CD8-positive, alpha-beta memory T cell (primary cell): ENCODE data around the gene ERBIN. TPM values are rescaled to one million over a fixed set of nuclear protein-coding genes. Genes with fewer than 3 reads are reported as not detected.

ENCODE experiments used
- CTCF ChIA-PET: fragments of 350-600 bp; sonication (Branson Sonifier 250); formaldehyde crosslinking; loops from one replicate; lab custom pipeline; 2021; ENCODE audit warnings: antibody characterized with exemption; lab: Charles Lee
- POLR2A ChIA-PET: fragments of 350-600 bp; sonication (Branson Sonifier 250); formaldehyde crosslinking; loops from one replicate; lab custom pipeline; 2021; ENCODE audit warnings: antibody characterized with exemption; lab: Charles Lee
- DNase-seq, 5 donors: peaks; one replicate each; pipeline versions ENCODE4 v3.0.0 to v3.0.0-alpha.2; 2020 to 2022; ENCODE audit warnings: mixed read lengths in 1 of 5
- H3K27ac ChIP-seq: one replicate; pipeline ENCODE4 v1.7.0; 2013; ENCODE audit warnings: low read depth, mild to moderate bottlenecking, low read length, moderate library complexity
- H3K27me3 ChIP-seq: 2 replicates; pipeline ENCODE4 v1.7.0; 2013; ENCODE audit warnings: low read length, mild to moderate bottlenecking; ENCODE audit not compliant: insufficient read depth, poor library complexity, severe bottlenecking
- H3K36me3 ChIP-seq: 2 replicates; pipeline ENCODE4 v1.7.0; 2013; ENCODE audit warnings: mild to moderate bottlenecking, low read length, moderate library complexity; ENCODE audit not compliant: insufficient read depth
- H3K4me1 ChIP-seq: 2 replicates; pipeline ENCODE4 v1.7.0; 2013; ENCODE audit warnings: mild to moderate bottlenecking, low read length, moderate library complexity; ENCODE audit not compliant: insufficient read depth
- H3K4me3 ChIP-seq: 2 replicates; pipeline ENCODE4 v1.7.0; 2013; ENCODE audit warnings: mild to moderate bottlenecking, low read length
- H3K9me3 ChIP-seq: 2 replicates; pipeline ENCODE4 v1.7.0; 2013; ENCODE audit warnings: mild to moderate bottlenecking, low read length
- H3K27ac Mint-ChIP-seq, 8 donors: one replicate each; pipeline ENCODE4 v1.8.0; 2020 to 2021; ENCODE audit warnings: mixed read lengths in 8 of 8, mild to moderate bottlenecking in 6 of 8, inconsistent platforms in 3 of 8, moderate library complexity in 3 of 8
- H3K27me3 Mint-ChIP-seq, 2 donors: one replicate each; pipeline ENCODE4 v1.8.0; 2020 to 2021; ENCODE audit warnings: mixed read lengths in 2 of 2, mild to moderate bottlenecking in 1 of 2, moderate library complexity in 1 of 2
- H3K36me3 Mint-ChIP-seq, 3 donors: one replicate each; pipeline ENCODE4 v1.8.0; 2020 to 2021; ENCODE audit warnings: mixed read lengths in 3 of 3, inconsistent platforms in 1 of 3, mild to moderate bottlenecking in 1 of 3
- H3K4me1 Mint-ChIP-seq, 3 donors: one replicate each; pipeline ENCODE4 v1.8.0; 2020 to 2021; ENCODE audit warnings: mixed read lengths in 3 of 3, inconsistent platforms in 1 of 3, mild to moderate bottlenecking in 1 of 3
- H3K4me3 Mint-ChIP-seq, 7 donors: one replicate each; pipeline ENCODE4 v1.8.0; 2020 to 2021; ENCODE audit warnings: mixed read lengths in 7 of 7, mild to moderate bottlenecking in 6 of 7, moderate library complexity in 4 of 7, inconsistent platforms in 2 of 7
- H3K9me3 Mint-ChIP-seq, 5 donors: one replicate each; pipeline ENCODE4 v1.8.0; 2020 to 2022; ENCODE audit warnings: mixed read lengths in 5 of 5, mild to moderate bottlenecking in 3 of 5, moderate library complexity in 2 of 5, inconsistent platforms in 1 of 5
- polyA plus RNA-seq: library from polyadenylated mRNA; unstranded; fragments of 300-500 nt; fragmentation: Illumina TruSeq; gene quantifications from one replicate; pipeline ENCODE4 v1.2.3, GENCODE V29; 2021
- total RNA-seq, 2 experiments: library from RNA; stranded (reverse); gene quantifications; one replicate each; pipeline ENCODE4 v1.2.3, GENCODE V29; 2021

The ERBIN gene
- total and polyA plus RNA-seq, 3 experiments from 2014 or later = 40.9 to 49.0 (median 43.1) TPM

GRCh38 chr5:66118304-66118703 lies 191.9 kb downstream of the ERBIN start:
- Histone ChIP-seq H3K9me3 (no peaks in the 10 kb centered on the region), H3K27me3 (no peaks in the 10 kb centered on the region), H3K4me3 (no peak overlapping the region), H3K36me3 (no peaks in the 10 kb centered on the region), H3K27ac (no peak overlapping the region), H3K4me1 (no peaks in the 10 kb centered on the region)
- POLR2A ChIA-PET = no interaction called here
- Mint-ChIP-seq H3K27ac (no peak overlapping the region), H3K36me3 (peaks cover 0 to 14% (median 4%) of the 10 kb centered on the region in 3 donors), H3K4me3 (no peak overlapping the region), H3K4me1 (no peaks in the 10 kb centered on the region), H3K9me3 (peaks cover 0 to 12% (median 7%) of the 10 kb centered on the region in 5 donors), H3K27me3 (peaks cover 8 to 10% of the 10 kb centered on the region in 2 donors)
- CTCF ChIA-PET = no interaction called here
- DNase-seq = no peak

DNA sequence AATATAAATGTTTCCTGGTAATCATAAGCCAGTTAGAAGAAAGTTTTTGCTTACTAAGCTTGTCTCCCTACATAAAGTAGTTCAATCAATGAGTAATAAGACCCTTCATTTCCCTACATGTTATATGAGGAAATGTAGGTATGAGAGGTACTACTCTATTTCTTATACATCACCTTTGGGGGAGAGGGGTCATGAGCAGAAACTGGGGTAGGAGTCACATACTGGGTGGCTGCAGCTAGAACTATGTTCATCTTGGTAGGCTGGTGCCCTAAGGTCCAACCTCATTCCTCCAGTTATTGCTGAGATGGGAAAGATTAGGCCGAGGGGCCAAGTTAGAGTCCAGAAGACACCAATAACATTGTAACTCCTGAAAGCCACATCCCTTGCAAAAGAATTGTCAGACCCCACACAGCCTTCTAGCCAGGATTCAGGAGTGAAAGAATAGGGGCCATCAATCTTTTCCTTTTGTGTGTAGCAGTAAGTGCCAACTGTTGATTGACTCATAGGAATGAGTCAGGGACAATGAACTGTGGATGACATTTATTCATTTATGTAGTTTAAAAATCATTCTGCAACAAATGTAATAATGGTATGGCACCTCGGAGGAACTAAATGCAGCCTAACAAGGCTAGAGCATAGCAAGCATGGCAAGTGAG lies 196.1 kb downstream of the ERBIN start:
- Histone ChIP-seq H3K36me3 (no peaks in the 10 kb centered on the region), H3K27me3 (no peaks in the 10 kb centered on the region), H3K27ac (no peak overlapping the region), H3K4me1 (no peaks in the 10 kb centered on the region), H3K4me3 (no peak overlapping the region), H3K9me3 (no peaks in the 10 kb centered on the region)
- H3K4me1 Mint-ChIP-seq = no peaks in the 10 kb centered on the region
- H3K27me3 Mint-ChIP-seq = peaks cover 4 to 11% of the 10 kb centered on the region in 2 donors
- no peak for DNase-seq
- ChIA-PET POLR2A (no interaction called here), CTCF (no interaction called here)
- H3K4me3 Mint-ChIP-seq = no peak overlapping the region
- peak overlapping the region in 1 of 8 donors; percentile 24 for H3K27ac Mint-ChIP-seq
- no peaks in the 10 kb centered on the region for H3K9me3 Mint-ChIP-seq
- peaks cover 0 to 11% (median 2%) of the 10 kb centered on the region in 3 donors for H3K36me3 Mint-ChIP-seq

DNA sequence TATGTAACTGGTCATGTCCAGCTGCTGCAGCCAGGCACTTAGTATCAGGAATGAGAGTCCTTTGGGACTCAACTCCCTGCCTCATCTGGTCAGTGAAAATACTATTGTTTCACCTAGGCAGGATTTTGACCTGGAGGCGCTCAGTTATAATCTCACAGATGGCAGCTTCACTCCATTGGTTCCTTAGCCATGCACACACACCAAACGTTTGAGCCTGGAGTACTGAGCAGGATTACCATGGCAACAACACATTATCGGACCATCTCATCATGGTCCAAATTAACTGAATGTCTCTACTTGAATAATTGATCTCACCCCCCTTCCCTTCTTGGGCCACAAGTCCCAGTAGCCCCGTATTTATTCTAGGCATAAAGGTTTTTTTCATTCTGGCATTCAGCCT lies 202.8 kb downstream of the ERBIN start:
- Histone ChIP-seq H3K4me1 (no peaks in the 10 kb centered on the region), H3K27me3 (no peaks in the 10 kb centered on the region), H3K9me3 (no peaks in the 10 kb centered on the region), H3K36me3 (no peaks in the 10 kb centered on the region), H3K4me3 (no peak overlapping the region), H3K27ac (no peak overlapping the region)
- no peak overlapping the region for H3K4me3 Mint-ChIP-seq
- peaks cover 2 to 11% of the 10 kb centered on the region in 2 donors for H3K27me3 Mint-ChIP-seq
- H3K9me3 Mint-ChIP-seq = peaks cover 4 to 8% (median 6%) of the 10 kb centered on the region in 5 donors
- ChIA-PET CTCF (no interaction called here), POLR2A (no interaction called here)
- no peaks in the 10 kb centered on the region for H3K4me1 Mint-ChIP-seq
- H3K36me3 Mint-ChIP-seq = peaks cover 0 to 21% (median 2%) of the 10 kb centered on the region in 3 donors
- H3K27ac Mint-ChIP-seq = no peak overlapping the region
- DNase-seq = no peak

DNA sequence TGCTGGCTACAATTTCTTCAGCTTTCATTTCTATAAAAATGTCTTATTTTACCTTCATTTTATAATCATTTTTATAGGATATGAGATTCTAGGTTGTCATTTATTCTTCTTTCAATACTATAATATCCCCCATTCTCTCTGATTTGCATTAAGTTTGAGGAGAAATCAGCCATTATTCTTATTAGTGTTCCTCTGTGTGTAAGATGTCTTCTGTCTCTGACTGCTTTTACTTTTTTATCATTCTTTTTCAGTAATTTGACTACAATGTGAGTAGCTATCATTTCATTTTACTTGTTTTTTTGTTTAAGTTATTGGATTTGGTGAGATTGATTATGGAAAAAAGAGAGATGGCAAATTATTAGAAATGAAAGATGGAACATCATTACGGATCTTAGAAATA lies 204.1 kb downstream of the ERBIN start:
- H3K4me1 Mint-ChIP-seq = no peaks in the 10 kb centered on the region
- H3K4me3 Mint-ChIP-seq = no peak overlapping the region
- no peak overlapping the region for H3K27ac Mint-ChIP-seq
- H3K4me1 ChIP-seq = no peaks in the 10 kb centered on the region
- CTCF ChIA-PET = no interaction called here
- no peak overlapping the region for H3K4me3 ChIP-seq
- H3K27ac ChIP-seq = no peak overlapping the region
- DNase-seq = no peak
- peaks cover 2 to 11% of the 10 kb centered on the region in 2 donors for H3K27me3 Mint-ChIP-seq
- H3K36me3 ChIP-seq = no peaks in the 10 kb centered on the region
- H3K27me3 ChIP-seq = no peaks in the 10 kb centered on the region
- peaks cover 0 to 21% (median 4%) of the 10 kb centered on the region in 3 donors for H3K36me3 Mint-ChIP-seq
- H3K9me3 ChIP-seq = no peaks in the 10 kb centered on the region
- H3K9me3 Mint-ChIP-seq = peaks cover 4 to 8% (median 6%) of the 10 kb centered on the region in 5 donors
- POLR2A ChIA-PET = no interaction called here

Other genes starting within 250 kb of the ERBIN start
- 10 to 100 TPM; 12.2 to 14.9 TPM for gene SGTB, start 204.5 kb upstream of the ERBIN start, total RNA-seq
- 16.3 TPM for gene SGTB, start 204.5 kb upstream of the ERBIN start, polyA plus RNA-seq
- 10 to 100 TPM; 27.9 to 30.4 TPM for gene NLN, start 204.4 kb upstream of the ERBIN start, total RNA-seq
- 2.7 TPM for gene NLN, start 204.4 kb upstream of the ERBIN start, polyA plus RNA-seq
- gene SREK1, start 217.7 kb downstream of the ERBIN start, total RNA-seq = 10 to 100 TPM; 51.1 to 54.7 TPM
- gene SREK1, start 217.7 kb downstream of the ERBIN start, polyA plus RNA-seq = 21.8 TPM